Caki2 (cell line): Measurements from ENCODE around the gene NCF2. TPM values are rescaled to one million over a fixed set of nuclear protein-coding genes. Genes with fewer than 3 reads are reported as not detected.
"Not testable (repeated sequence)": the region's sequence is repeated elsewhere in the genome, so short reads cannot be mapped to it uniquely, and the experiment has no call there.

Experiments used
- DNase-seq: peaks from one replicate; pipeline ENCODE4 v3.0.0-alpha.2; 2015; ENCODE audit warnings: low read depth
- in situ Hi-C: cut with HindIII; loops from 2 replicates; pipeline ENCODE4 v1.10.0; 2016; ENCODE audit warnings: low sequenced_read_pairs, low pct_unique_long_range_greater_than_20kb, mixed read lengths
- total RNA-seq: library from RNA; depleted of rRNA; stranded (reverse); fragments of >200 nt; shearing (Covaris generic); gene quantifications from 2 replicates; pipeline ENCODE4 v1.2.3, GENCODE V29; 2014; ENCODE audit warnings: low replicate concordance

NCF2 gene
- total RNA-seq, 1 experiment from 2014 or later: 3.1 TPM

DNA sequence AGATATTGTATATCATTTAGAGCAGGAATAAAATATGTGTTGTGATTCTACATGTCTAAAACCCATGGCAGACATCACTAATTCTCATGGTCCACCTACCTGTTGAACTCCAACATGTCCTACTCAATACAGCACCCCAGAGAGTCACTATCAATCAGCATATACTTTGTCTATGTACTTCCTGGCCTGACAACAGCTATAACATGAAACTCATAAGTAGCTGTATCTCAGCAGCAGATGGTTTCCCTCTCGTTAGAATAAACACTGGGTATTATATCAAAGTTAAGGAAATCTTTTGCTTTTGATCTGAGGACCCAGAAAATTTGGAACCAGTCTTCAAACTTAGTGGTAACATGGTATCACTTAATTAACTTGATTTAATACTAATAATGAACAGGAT is 29.5 kb upstream of the NCF2 start:
- in situ Hi-C loops: no loop called here
- no peak for DNase-seq

- in situ Hi-C loops, DNase-seq: not testable (repeated sequence)
These were observed 27.9 kb upstream of the NCF2 start for GRCh38 chr1:183618202-183618601.

- in situ Hi-C loops, DNase-seq: not testable (repeated sequence)
These were observed 22.7 kb upstream of the NCF2 start for GRCh38 chr1:183612975-183613374.

DNA sequence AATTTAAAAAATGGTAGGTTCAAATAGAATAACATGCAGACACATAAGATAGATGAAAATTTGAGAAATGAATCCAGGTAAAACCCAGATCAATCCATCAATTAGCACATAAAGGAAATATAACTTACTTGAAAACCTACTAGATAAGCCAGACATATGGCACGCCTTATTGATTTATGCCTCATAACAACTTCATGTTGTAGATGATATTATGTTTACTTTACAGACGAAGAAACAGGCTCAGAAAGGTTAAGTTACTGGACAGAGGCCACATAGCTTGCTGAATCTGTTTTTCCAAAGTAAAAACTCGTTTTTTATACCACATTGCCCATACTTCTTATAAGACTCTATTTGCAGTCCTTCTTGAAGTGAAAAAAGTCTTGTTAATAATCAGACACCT is 22.1 kb upstream of the NCF2 start:
- in situ Hi-C loops: no loop called here
- DNase-seq: no peak

DNA sequence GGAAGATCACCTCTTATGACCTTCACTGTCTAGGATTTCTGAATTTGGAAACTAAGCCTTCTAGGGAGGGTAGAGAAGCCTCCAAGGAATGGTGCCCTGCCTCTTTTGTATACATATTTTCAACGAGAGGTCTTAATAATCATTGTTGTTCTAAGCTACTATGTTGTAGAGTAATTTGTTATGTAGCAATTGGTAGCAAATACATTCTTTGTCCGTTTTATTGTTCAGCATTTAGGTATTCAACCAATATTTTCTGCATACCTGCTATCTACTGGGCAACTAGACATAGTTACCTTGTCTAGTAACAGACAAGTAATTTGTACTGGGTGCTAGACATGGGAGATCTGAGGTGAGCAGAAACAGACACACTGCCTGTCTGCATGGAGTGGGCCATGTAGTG is 20.8 kb upstream of the NCF2 start:
- no peak for DNase-seq
- in situ Hi-C loops: no loop called here

GRCh38 chr1:183609759-183610452 is 19.6 kb upstream of the NCF2 start:
- DNase-seq: no peak
- in situ Hi-C loops: no loop called here

GRCh38 chr1:183609313-183609712 is 19.1 kb upstream of the NCF2 start:
- in situ Hi-C loops: no loop called here
- peak; percentile 50 for DNase-seq

DNA sequence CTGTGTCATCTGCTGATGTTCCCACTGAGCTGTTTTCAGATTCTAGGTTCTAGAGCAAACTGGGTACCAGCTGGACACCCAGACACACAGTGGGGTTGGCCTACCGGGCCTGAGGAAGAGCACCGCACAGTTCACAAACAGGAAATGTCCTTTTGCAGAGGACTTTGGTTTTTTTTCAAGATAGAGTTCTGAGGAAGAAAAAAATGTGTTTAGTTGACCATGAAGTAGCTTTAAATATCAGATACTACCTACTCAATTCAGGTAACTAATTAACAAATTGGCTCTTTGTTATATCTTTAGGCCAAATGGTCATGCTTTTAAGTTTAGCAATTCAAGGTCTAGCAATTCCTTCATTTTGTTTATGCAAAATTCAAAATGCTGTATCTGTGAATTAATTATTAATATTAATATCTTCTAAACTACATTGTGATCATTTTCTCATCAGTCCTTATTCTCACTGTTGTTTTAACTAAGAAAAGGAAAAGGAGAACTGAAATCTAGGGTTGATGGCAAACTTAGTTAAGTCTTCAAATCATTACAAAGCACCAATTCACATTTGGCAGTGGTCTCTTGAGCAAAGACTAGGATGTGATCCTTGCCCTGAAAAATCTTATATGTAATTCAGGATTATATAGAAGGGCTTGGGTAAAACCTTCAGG is 17.2 kb upstream of the NCF2 start:
- no peak for DNase-seq
- in situ Hi-C loops: no loop called here

GRCh38 chr1:183605904-183606303 is 15.6 kb upstream of the NCF2 start:
- in situ Hi-C loops: no loop called here

DNA sequence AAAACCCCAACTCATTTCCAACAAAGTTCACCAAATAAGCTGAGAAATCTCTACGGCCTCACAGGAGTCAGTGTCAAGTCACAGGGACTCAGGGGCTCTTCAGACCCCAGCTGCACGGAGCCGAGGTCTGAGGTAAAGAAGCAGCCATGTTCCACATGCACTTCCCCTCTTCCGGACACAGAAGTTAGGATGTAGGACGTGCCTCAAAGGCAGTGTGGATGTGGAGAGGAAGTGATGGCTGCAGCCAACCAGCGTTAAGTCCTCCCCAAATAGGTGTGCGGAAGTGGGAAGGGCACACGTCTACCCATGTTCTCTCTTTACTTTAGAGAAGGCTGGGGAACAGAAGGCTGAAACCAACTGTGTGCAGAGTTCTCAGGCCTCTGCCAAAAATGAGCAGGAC is 14.6 kb upstream of the NCF2 start:
- no peak for DNase-seq
- in situ Hi-C loops: no loop called here

More at GRCh38 chr1:183605904-183606303, 15.6 kb upstream of the NCF2 start:
- DNase-seq: no peak

DNA sequence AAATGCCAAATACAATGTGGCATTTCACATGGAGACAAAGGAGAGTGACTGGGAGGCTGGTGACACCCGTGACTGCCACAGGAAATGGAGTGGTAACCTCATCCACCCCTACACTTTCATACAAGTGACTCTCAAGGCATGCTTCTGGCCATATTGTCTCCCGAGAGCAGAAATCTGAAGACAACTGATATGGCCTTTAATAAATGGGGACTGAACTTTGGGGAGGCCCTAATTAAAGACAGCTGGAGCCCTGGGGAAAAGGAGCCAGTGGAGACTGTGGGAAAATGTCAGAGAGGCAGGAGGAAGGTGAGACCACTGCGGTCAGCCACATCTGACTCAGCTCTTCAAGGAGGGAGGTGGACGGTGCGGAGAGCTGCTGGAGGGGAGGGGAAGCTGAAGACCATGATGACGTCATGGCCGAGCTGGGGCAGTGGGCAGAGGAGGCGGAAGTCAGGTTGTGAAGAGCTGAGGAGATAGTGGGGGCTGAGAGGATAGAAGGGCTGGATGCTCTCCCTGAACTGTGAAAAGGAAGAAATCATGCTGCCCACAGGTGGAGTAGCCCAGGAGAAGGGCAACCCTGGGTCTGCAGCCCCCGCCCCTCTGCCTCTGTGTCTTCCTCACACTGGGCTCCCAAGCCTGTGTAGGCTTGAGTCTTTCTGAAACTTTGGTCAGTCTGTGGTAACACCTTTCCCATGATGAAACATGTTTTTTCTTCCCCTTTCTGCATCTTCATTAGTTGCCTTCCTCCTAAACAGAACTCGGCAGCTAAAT is 14.0 kb upstream of the NCF2 start:
- no peak for DNase-seq
- in situ Hi-C loops: no loop called here

- in situ Hi-C loops: no loop called here
- no peak for DNase-seq
These were observed 12.3 kb upstream of the NCF2 start for GRCh38 chr1:183602510-183602909.

GRCh38 chr1:183600634-183601033 is 10.4 kb upstream of the NCF2 start:
- in situ Hi-C loops: no loop called here
- DNase-seq: no peak

GRCh38 chr1:183600136-183600535 is 9.9 kb upstream of the NCF2 start:
- in situ Hi-C loops: no loop called here
- peak; percentile 25 for DNase-seq

- DNase-seq: no peak
- in situ Hi-C loops: no loop called here
These were observed 8.1 kb upstream of the NCF2 start for GRCh38 chr1:183598386-183598785.

- in situ Hi-C loops: no loop called here
- DNase-seq: no peak
These were observed 7.5 kb upstream of the NCF2 start for GRCh38 chr1:183597656-183598347.

DNA sequence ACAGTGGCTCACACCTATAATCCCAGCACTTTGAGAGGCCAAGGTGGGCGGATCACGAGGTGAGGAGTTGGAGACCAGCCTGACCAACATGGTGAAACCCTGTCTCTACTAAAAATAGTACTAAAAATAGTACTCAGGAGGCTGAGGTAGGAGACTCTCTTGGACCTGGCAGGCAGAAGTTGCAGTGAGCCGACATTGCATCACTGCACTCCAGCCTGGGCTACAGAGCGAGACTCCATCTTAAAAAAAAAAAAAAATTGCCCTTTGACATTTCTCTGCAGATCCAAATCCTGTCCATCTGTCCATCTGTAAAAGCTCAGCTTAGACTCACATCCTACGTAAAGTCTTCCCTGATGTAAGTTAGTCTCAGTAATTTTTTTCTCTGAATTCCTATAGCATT is 6.2 kb upstream of the NCF2 start:
- in situ Hi-C loops: no loop called here
- no peak for DNase-seq

- in situ Hi-C loops: no loop called here
- DNase-seq: no peak
These were observed 5.3 kb upstream of the NCF2 start for GRCh38 chr1:183595537-183595936.

GRCh38 chr1:183593356-183593755 is 3.1 kb upstream of the NCF2 start:
- DNase-seq: no peak
- in situ Hi-C loops: no loop called here
